Common myeloid progenitor, CD34-positive (primary cell): ENCODE results near the gene KAZN.
A peak's percentile ranks its signal among the peaks of the same experiment; 100 is the strongest.

Source experiments
- CTCF ChIA-PET: fragments of 350-600 bp; sonication (Branson Sonifier 250); formaldehyde crosslinking; loops from one replicate; lab custom pipeline; 2021; ENCODE audit warnings: antibody characterized with exemption; lab: Charles Lee
- POLR2A ChIA-PET: fragments of 350-600 bp; sonication (Branson Sonifier 250); formaldehyde crosslinking; loops from one replicate; lab custom pipeline; 2021; ENCODE audit warnings: antibody characterized with exemption; lab: Charles Lee
- DNase-seq, 3 donors: peaks; one replicate each; pipeline versions ENCODE4 v3.0.0 to v3.0.0-alpha.2; 2013
- H3K27ac ChIP-seq, 2 experiments: 1 replicate in 1 of 2; 2 replicates in 1 of 2; pipeline ENCODE4 v1.7.0; 2013; ENCODE audit warnings: inconsistent platforms in 2 of 2, low read length in 2 of 2, mild to moderate bottlenecking in 2 of 2, low read depth in 1 of 2, moderate library complexity in 1 of 2; ENCODE audit not compliant: severe bottlenecking in 2 of 2, insufficient read depth in 1 of 2, poor library complexity in 1 of 2
- H3K27me3 ChIP-seq, 5 experiments: replicated peaks in 2 of 5; 1 replicate in 3 of 5; 2 replicates in 2 of 5; pipeline versions ENCODE4 v1.6.1 to v1.7.0; 2013; ENCODE audit warnings: low read length in 4 of 5, mild to moderate bottlenecking in 2 of 5, moderate library complexity in 2 of 5, inconsistent platforms in 1 of 5; ENCODE audit not compliant: insufficient read depth in 5 of 5, control insufficient read depth in 4 of 5
- H3K36me3 ChIP-seq, 4 experiments: 1 replicate in 2 of 4; 2 replicates in 2 of 4; pipeline versions ENCODE4 v1.6.1 to v1.7.0; 2013; ENCODE audit warnings: low read length in 3 of 4, control low read depth in 1 of 4, mild to moderate bottlenecking in 1 of 4; ENCODE audit not compliant: control insufficient read depth in 4 of 4, insufficient read depth in 4 of 4
- H3K4me1 ChIP-seq, 4 experiments: 1 replicate in 3 of 4; 2 replicates in 1 of 4; pipeline versions ENCODE4 v1.6.1 to v1.7.1; 2013; ENCODE audit warnings: low read length in 3 of 4, mild to moderate bottlenecking in 3 of 4, control low read depth in 1 of 4, inconsistent platforms in 1 of 4, moderate library complexity in 1 of 4; ENCODE audit not compliant: control insufficient read depth in 4 of 4, insufficient read depth in 4 of 4; ENCODE audit errors: control extremely low read depth in 1 of 4
- H3K4me3 ChIP-seq, 7 experiments: 1 replicate in 4 of 7; 2 replicates in 3 of 7; pipeline versions ENCODE4 v1.5.1 to v1.7.0; 2013; ENCODE audit warnings: mild to moderate bottlenecking in 7 of 7, low read length in 6 of 7, moderate library complexity in 6 of 7, inconsistent platforms in 2 of 7, low read depth in 2 of 7, control low read depth in 1 of 7; ENCODE audit not compliant: insufficient read depth in 4 of 7, control insufficient read depth in 1 of 7; ENCODE audit errors: extremely low read depth in 1 of 7
- H3K9me3 ChIP-seq, 5 experiments: 1 replicate in 4 of 5; 2 replicates in 1 of 5; pipeline versions ENCODE4 v1.6.1 to v1.7.1; 2013; ENCODE audit warnings: low read length in 4 of 5, mild to moderate bottlenecking in 2 of 5, inconsistent platforms in 1 of 5, low read depth in 1 of 5, moderate library complexity in 1 of 5; ENCODE audit not compliant: control insufficient read depth in 4 of 5, insufficient read depth in 2 of 5; ENCODE audit errors: control extremely low read depth in 1 of 5
- WGBS: methylation state at CpG from one replicate; pipeline ENCODE4 v1.1.5; 2013; ENCODE audit not compliant: insufficient coverage; 5-methylcytosine and 5-hydroxymethylcytosine counted together

The KAZN gene

GRCh38 chr1:14602136-14602535 lies 3.7 kb downstream of the KAZN start:
- Histone ChIP-seq H3K36me3 (no peaks in the 10 kb centered on the region), H3K27me3 (peaks cover 0 to 85% (median 41%) of the 10 kb centered on the region in 5 experiments), H3K9me3 (no peaks in the 10 kb centered on the region), H3K4me1 (peaks cover 5 to 29% (median 19%) of the 10 kb centered on the region in 4 experiments), H3K4me3 (no peak overlapping the region), H3K27ac (no peak overlapping the region)
- 69% methylated on average over 9 of the region's 9 CpGs for WGBS
- POLR2A ChIA-PET, result no interaction called here
- CTCF ChIA-PET, result no interaction called here
- DNase-seq, result no peak

- WGBS, result no CpG with 5 or more reads among the region's 2 CpGs
- no peak overlapping the region for H3K4me3 ChIP-seq
- CTCF ChIA-PET, result no interaction called here
Measured at GRCh38 chr1:14603645-14604044, 5.2 kb downstream of the KAZN start.

GRCh38 chr1:14604414-14604813 lies 5.9 kb downstream of the KAZN start:
- H3K4me1 ChIP-seq, result peaks cover 5 to 12% (median 6%) of the 10 kb centered on the region in 4 experiments
- no peaks in the 10 kb centered on the region for H3K36me3 ChIP-seq
- ChIA-PET POLR2A (no interaction called here), CTCF (no interaction called here)
- WGBS, result 98% methylated on average over 5 of the region's 5 CpGs
- H3K9me3 ChIP-seq, result no peaks in the 10 kb centered on the region
- H3K27ac ChIP-seq, result no peak overlapping the region
- no peak for DNase-seq
- H3K27me3 ChIP-seq, result peaks cover 0 to 65% (median 32%) of the 10 kb centered on the region in 5 experiments
- no peak overlapping the region for H3K4me3 ChIP-seq

More at GRCh38 chr1:14603645-14604044, 5.2 kb downstream of the KAZN start:
- H3K4me1 ChIP-seq, result peaks cover 5 to 20% (median 14%) of the 10 kb centered on the region in 4 experiments
- H3K36me3 ChIP-seq, result no peaks in the 10 kb centered on the region
- peaks cover 0 to 70% (median 34%) of the 10 kb centered on the region in 5 experiments for H3K27me3 ChIP-seq
- H3K9me3 ChIP-seq, result no peaks in the 10 kb centered on the region
- no peak for DNase-seq
- H3K27ac ChIP-seq, result no peak overlapping the region
- POLR2A ChIA-PET, result no interaction called here

DNA sequence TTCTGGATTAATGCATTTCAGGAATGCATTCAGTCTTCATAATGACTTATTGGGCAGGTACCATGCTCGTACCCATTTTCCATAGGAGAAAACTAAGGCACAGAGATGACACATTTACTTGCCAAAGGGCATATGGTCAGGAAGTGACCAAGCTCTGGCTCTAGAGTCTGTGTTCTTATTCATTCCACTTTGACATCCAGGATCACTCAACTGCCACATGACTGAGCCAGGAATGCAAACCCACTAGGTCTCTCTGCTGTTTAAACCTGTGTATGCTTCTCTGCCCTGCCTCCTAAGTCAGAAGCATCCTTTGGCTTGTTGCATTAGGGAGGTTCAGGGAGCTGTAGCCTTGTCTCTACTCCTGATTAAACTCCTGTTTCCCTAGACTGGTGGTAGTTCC lies 7.5 kb downstream of the KAZN start:
- Histone ChIP-seq H3K36me3 (no peaks in the 10 kb centered on the region), H3K27ac (no peak overlapping the region), H3K9me3 (no peaks in the 10 kb centered on the region), H3K27me3 (peaks cover 0 to 50% (median 20%) of the 10 kb centered on the region in 5 experiments), H3K4me1 (no peaks in the 10 kb centered on the region), H3K4me3 (no peak overlapping the region)
- CTCF ChIA-PET, result interaction anchor here (1.1 kb wide), 1 partner anchor 199 kb away, joined by 3 read pairs; no protein-coding TSS in a partner anchor
- no peak for DNase-seq
- 100% methylated on average over 1 of the region's 1 CpG for WGBS
- POLR2A ChIA-PET, result no interaction called here

- ChIA-PET CTCF (interaction anchor here (1.1 to 1.3 kb wide), 2 partner anchors 26 to 173 kb away, joined by 3 to 4 read pairs; no protein-coding TSS in a partner anchor), POLR2A (no interaction called here)
- no peak overlapping the region for H3K27ac ChIP-seq
- H3K9me3 ChIP-seq, result no peaks in the 10 kb centered on the region
- no peaks in the 10 kb centered on the region for H3K36me3 ChIP-seq
- peak; percentile 42 to 63 (median 61) for DNase-seq
- no CpG with 5 or more reads among the region's 1 CpG for WGBS
- no peak overlapping the region for H3K4me3 ChIP-seq
- no peaks in the 10 kb centered on the region for H3K4me1 ChIP-seq
- peaks cover 0 to 43% (median 15%) of the 10 kb centered on the region in 5 experiments for H3K27me3 ChIP-seq
Measured at GRCh38 chr1:14606632-14607031, 8.1 kb downstream of the KAZN start.

DNA sequence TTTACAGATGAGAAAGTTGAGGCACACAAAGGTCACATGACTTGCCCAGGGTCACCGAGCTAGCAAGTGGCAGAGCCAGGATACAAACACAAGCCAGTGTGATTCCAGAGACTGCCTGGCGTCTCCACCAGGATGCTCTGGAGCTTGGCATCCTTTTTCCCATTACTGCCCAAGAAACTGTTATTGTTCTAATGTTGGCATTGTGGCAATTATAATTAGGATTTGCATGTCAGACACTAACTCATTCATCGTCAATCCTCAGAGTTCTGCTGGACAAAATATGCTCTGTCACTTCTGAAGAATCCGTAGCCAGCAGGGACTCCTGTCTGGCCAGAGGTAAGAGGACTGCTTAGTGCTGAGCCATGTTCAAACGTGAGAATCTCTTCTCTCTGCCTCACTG lies 8.8 kb downstream of the KAZN start:
- WGBS, result 96% methylated on average over 5 of the region's 5 CpGs
- Histone ChIP-seq H3K4me1 (no peaks in the 10 kb centered on the region), H3K27me3 (peaks cover 0 to 37% (median 11%) of the 10 kb centered on the region in 5 experiments), H3K4me3 (no peak overlapping the region), H3K36me3 (no peaks in the 10 kb centered on the region), H3K27ac (no peak overlapping the region), H3K9me3 (no peaks in the 10 kb centered on the region)
- ChIA-PET CTCF (interaction anchor here (0.6 to 3.3 kb wide), 7 partner anchors 8 to 245 kb away, joined by 3 to 9 read pairs (median 3); no protein-coding TSS in a partner anchor), POLR2A (no interaction called here)
- no peak for DNase-seq

DNA sequence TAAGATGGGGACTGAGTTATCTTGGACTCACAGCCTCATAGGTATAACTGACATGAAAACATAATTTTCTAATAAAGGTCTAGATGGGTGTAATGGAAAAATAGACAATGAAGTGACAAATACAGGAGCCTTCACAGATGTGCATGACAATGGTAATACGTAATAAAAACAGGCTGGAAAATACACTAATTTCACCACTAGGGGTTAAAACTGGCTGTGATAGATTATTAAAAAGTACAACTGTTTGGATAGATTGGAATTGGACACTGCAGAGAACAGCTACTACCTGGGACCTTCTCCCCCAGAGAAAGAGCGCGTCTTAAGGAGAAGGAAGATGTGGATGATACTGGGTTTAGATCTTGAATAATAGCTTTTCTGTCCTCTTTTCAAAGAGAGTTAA lies 9.8 kb downstream of the KAZN start:
- CTCF ChIA-PET, result interaction anchor here (0.6 to 3.3 kb wide), 4 partner anchors 9 to 307 kb away, joined by 3 to 9 read pairs (median 3); no protein-coding TSS in a partner anchor
- Histone ChIP-seq H3K27me3 (peaks cover 0 to 26% (median 8%) of the 10 kb centered on the region in 5 experiments), H3K36me3 (no peaks in the 10 kb centered on the region), H3K27ac (no peak overlapping the region), H3K4me3 (no peak overlapping the region), H3K9me3 (no peaks in the 10 kb centered on the region), H3K4me1 (no peaks in the 10 kb centered on the region)
- no peak for DNase-seq
- POLR2A ChIA-PET, result no interaction called here
- 100% methylated on average over 2 of the region's 3 CpGs for WGBS
